SK-N-SH (cell line): ENCODE results near the gene MYO18B. TPM values are rescaled to one million over a fixed set of nuclear protein-coding genes. Genes with fewer than 3 reads are reported as not detected.

Experiments used
- CTCF ChIA-PET: fragments of 300-600, 350-600 bp; formaldehyde crosslinking; extraction: SDS; loops from one replicate; lab custom pipeline; 2021; lab: Yijun Ruan, JAX
- POLR2A ChIA-PET: fragments of 350-600 bp; sonication (Branson Sonifier 250); formaldehyde crosslinking; extraction: SDS; loops from one replicate; lab custom pipeline; 2020; ENCODE audit warnings: antibody characterized with exemption, inconsistent platforms; lab: Yijun Ruan, JAX
- DNase-seq: peaks from one replicate; pipeline ENCODE4 v3.0.0; 2012
- H2AFZ ChIP-seq: fragments of 200-600 bp; sonication (generic); 2 replicates; pipeline ENCODE4 v1.8.1; 2016; ENCODE audit warnings: antibody characterized with exemption, mild to moderate bottlenecking, low read depth
- H3F3A ChIP-seq: fragments of 200-600 bp; sonication (generic); replicated peaks from 2 replicates; pipeline ENCODE3; 2016; ENCODE audit warnings: antibody characterized with exemption, mild to moderate bottlenecking; ENCODE audit not compliant: insufficient read depth
- H3K27ac ChIP-seq, 2 experiments: fragments of 200-500 bp in 1 of 2; fragments of 200-600 bp in 1 of 2; sonication (Bioruptor generic) in 1 of 2; sonication (generic), shearing (Covaris generic) in 1 of 2; 2 replicates each; pipeline versions ENCODE4 v1.5.1 to v1.6.1; 2014 to 2016; ENCODE audit warnings: low read depth in 2 of 2, inconsistent platforms in 1 of 2, low read length in 1 of 2, mild to moderate bottlenecking in 1 of 2, mixed read lengths in 1 of 2
- H3K27me3 ChIP-seq: fragments of 200-600 bp; sonication (generic), shearing (Covaris generic); 2 replicates; pipeline ENCODE4 v1.6.1; 2016; ENCODE audit warnings: mixed run types; ENCODE audit not compliant: insufficient read depth
- H3K36me3 ChIP-seq, 2 experiments: fragments of 200-500 bp in 1 of 2; fragments of 200-600 bp in 1 of 2; sonication (Bioruptor generic) in 1 of 2; sonication (generic) in 1 of 2; replicated peaks in 1 of 2; 2 replicates each; pipeline versions ENCODE3 to v1.5.1; 2014 to 2016; ENCODE audit warnings: low read length in 1 of 2, mild to moderate bottlenecking in 1 of 2; ENCODE audit not compliant: insufficient read depth in 2 of 2, control insufficient read depth in 1 of 2
- H3K4me1 ChIP-seq, 2 experiments: fragments of 200-500 bp in 1 of 2; fragments of 200-600 bp in 1 of 2; sonication (Bioruptor generic) in 1 of 2; sonication (generic), shearing (Covaris generic) in 1 of 2; 2 replicates each; pipeline versions ENCODE4 v1.5.1 to v1.6.1; 2014 to 2016; ENCODE audit warnings: low read depth in 1 of 2, low read length in 1 of 2, mixed run types in 1 of 2; ENCODE audit not compliant: insufficient read depth in 2 of 2, control insufficient read depth in 1 of 2
- H3K4me2 ChIP-seq: fragments of 200-600 bp; sonication (generic), shearing (Covaris generic); 2 replicates; pipeline ENCODE4 v1.6.1; 2017; ENCODE audit warnings: mixed run types
- H3K4me3 ChIP-seq, 2 experiments: fragments of 200-500 bp in 1 of 2; fragments of 200-600 bp in 1 of 2; sonication (Bioruptor generic) in 1 of 2; sonication (generic), shearing (Covaris generic) in 1 of 2; 2 replicates each; pipeline versions ENCODE4 v1.5.1 to v1.8.1; 2014 to 2016; ENCODE audit warnings: low read depth in 2 of 2, inconsistent platforms in 1 of 2, low read length in 1 of 2, mild to moderate bottlenecking in 1 of 2, mixed read lengths in 1 of 2, moderate library complexity in 1 of 2
- H3K79me2 ChIP-seq: fragments of 200-600 bp; sonication (generic); 2 replicates; pipeline ENCODE4 v1.8.1; 2017; ENCODE audit warnings: mild to moderate bottlenecking; ENCODE audit not compliant: insufficient read depth
- H3K9ac ChIP-seq: fragments of 200-600 bp; sonication (generic); 2 replicates; pipeline ENCODE4 v1.6.1; 2017; ENCODE audit warnings: mixed run types
- H3K9me2 ChIP-seq: fragments of 200-600 bp; sonication (generic); 2 replicates; pipeline ENCODE4 v1.6.1; 2017; ENCODE audit warnings: mixed run types
- H3K9me3 ChIP-seq: fragments of 200-600 bp; sonication (generic); 2 replicates; pipeline ENCODE4 v1.6.1; 2017; ENCODE audit warnings: mixed run types, mild to moderate bottlenecking, moderate library complexity
- H4K20me1 ChIP-seq: fragments of 200-600 bp; sonication (generic); 2 replicates; pipeline ENCODE4 v1.6.1; 2017; ENCODE audit warnings: mild to moderate bottlenecking, mixed run types; ENCODE audit not compliant: insufficient read depth
- CHD2 ChIP-seq: fragments of 150-350 bp; IDR thresholded peaks from 2 replicates; pipeline ENCODE4 v1.6.1; 2018; ENCODE audit warnings: low read length; ENCODE audit not compliant: partially characterized antibody
- CTCF ChIP-seq: fragments of 200-600 bp; sonication (generic); IDR thresholded peaks from 2 replicates; pipeline ENCODE4 v1.6.1; 2017; ENCODE audit warnings: antibody characterized with exemption, mild to moderate bottlenecking, moderate library complexity
- EP300 ChIP-seq, 2 experiments: IDR thresholded peaks; 2 replicates each; pipeline versions ENCODE4 v1.4.0 to v1.6.1; 2012; ENCODE audit warnings: borderline replicate concordance in 1 of 2, low read depth in 1 of 2, low read length in 1 of 2
- EZH2phosphoT487 ChIP-seq: fragments of 200-600 bp; sonication (generic); IDR thresholded peaks from 2 replicates; pipeline ENCODE4 v1.6.1; 2017; ENCODE audit warnings: low read depth, mixed run types, mild to moderate bottlenecking, antibody characterized with exemption, moderate library complexity, borderline replicate concordance
- GABPA ChIP-seq: IDR thresholded peaks from 2 replicates; pipeline ENCODE4 v1.4.0; 2012; ENCODE audit warnings: low read depth, mild to moderate bottlenecking
- GATA2 ChIP-seq: sonication (generic); formaldehyde crosslinking; IDR thresholded peaks from 2 replicates; pipeline ENCODE4 v1.5.0; 2020; ENCODE audit warnings: mild to moderate bottlenecking, missing genetic modification reagents
- IRF3 ChIP-seq: fragments of 150-350 bp; IDR thresholded peaks from 2 replicates; pipeline ENCODE4 v1.6.1; 2016; ENCODE audit warnings: mild to moderate bottlenecking, low read depth, low read length
- JUND ChIP-seq: IDR thresholded peaks from 2 replicates; pipeline ENCODE4 v1.4.0; 2012
- MXI1 ChIP-seq: IDR thresholded peaks from 2 replicates; pipeline ENCODE4 v1.6.1; 2012; ENCODE audit warnings: mild to moderate bottlenecking, low read depth, low read length, improper control_type of control experiment
- RAD21 ChIP-seq: IDR thresholded peaks from 2 replicates; pipeline ENCODE4 v1.6.1; 2012; ENCODE audit warnings: mild to moderate bottlenecking, low read length
- RCOR1 ChIP-seq: fragments of 150-350 bp; IDR thresholded peaks from 2 replicates; pipeline ENCODE4 v1.6.1; 2017; ENCODE audit warnings: antibody characterized with exemption, low read length
- RFX5 ChIP-seq: IDR thresholded peaks from 2 replicates; pipeline ENCODE4 v1.6.1; 2012; ENCODE audit warnings: mild to moderate bottlenecking, improper control_type of control experiment, low read length
- SIN3A ChIP-seq: IDR thresholded peaks from 2 replicates; pipeline ENCODE4 v1.6.1; 2012; ENCODE audit warnings: low read depth, mild to moderate bottlenecking, low read length, moderate library complexity, borderline replicate concordance
- TCF12 ChIP-seq: IDR thresholded peaks from 2 replicates; pipeline ENCODE4 v1.4.0; 2012
- USF1 ChIP-seq: IDR thresholded peaks from 2 replicates; pipeline ENCODE4 v1.4.0; 2012; ENCODE audit warnings: low read depth, borderline replicate concordance
- ZBTB33 ChIP-seq: IDR thresholded peaks from 2 replicates; pipeline ENCODE4 v1.4.0; 2012; ENCODE audit warnings: low read depth, borderline replicate concordance
- WGBS: methylation state at CpG from one replicate; pipeline ENCODE4 v1.1.6; 2017; ENCODE audit warnings: low lambda C conversion rate; 5-methylcytosine and 5-hydroxymethylcytosine counted together
- polyA plus RNA-seq, 3 experiments: library from polyadenylated mRNA; depleted of rRNA; stranded (reverse); fragments of >200 nt; gene quantifications; 2 replicates each; pipeline ENCODE4 v1.2.3, GENCODE V29; 2012

Gene MYO18B
- polyA plus RNA-seq, 1 of the 3 experiments (the other 2 are of a cell fraction) = 0.05 TPM

GRCh38 chr22:25970374-25970911, 228.5 kb downstream of the MYO18B start:
- 28% methylated on average over 6 of the region's 6 CpGs for WGBS
- no peaks in the 10 kb centered on the region for H3K36me3 ChIP-seq
- ChIA-PET CTCF (interaction anchor here (1.4 kb wide), 1 partner anchor 360 kb away, joined by 4 read pairs; no protein-coding TSS in a partner anchor), POLR2A (no interaction called here)
- no peak overlapping the region for H3K9ac ChIP-seq
- no peaks in the 10 kb centered on the region for H3K9me2 ChIP-seq
- peaks cover 0 to 8% of the 10 kb centered on the region in 2 experiments; a peak in 1 of 4 replicates for H3K4me1 ChIP-seq
- no peak for DNase-seq
- H3K27me3 ChIP-seq = no peaks in the 10 kb centered on the region
- H2AFZ ChIP-seq = no peak overlapping the region
- H3K4me2 ChIP-seq = no peak overlapping the region
- TF ChIP-seq SIN3A = no peak
- TF ChIP-seq RCOR1 = no peak
- H3F3A ChIP-seq = no peaks in the 10 kb centered on the region
- no peak overlapping the region for H3K4me3 ChIP-seq
- 0 out of 2 replicates have a peak, but pooled peaks cover 4% of the 10 kb centered on the region for H3K9me3 ChIP-seq
- H3K79me2 ChIP-seq = no peaks in the 10 kb centered on the region
- H4K20me1 ChIP-seq = no peaks in the 10 kb centered on the region
- H3K27ac ChIP-seq = no peak overlapping the region

- Histone ChIP-seq H3K9me2 (no peaks in the 10 kb centered on the region), H3K36me3 (no peaks in the 10 kb centered on the region), H4K20me1 (no peaks in the 10 kb centered on the region), H3K79me2 (no peaks in the 10 kb centered on the region), H2AFZ (no peak overlapping the region), H3K27me3 (no peaks in the 10 kb centered on the region), H3K4me2 (no peak overlapping the region), H3K4me3 (no peak overlapping the region), H3F3A (no peaks in the 10 kb centered on the region), H3K9ac (no peak overlapping the region), H3K9me3 (0 out of 2 replicates have a peak, but pooled peaks cover 4% of the 10 kb centered on the region), H3K27ac (no peak overlapping the region), H3K4me1 (peaks cover 0 to 10% of the 10 kb centered on the region in 2 experiments; a peak in 1 of 4 replicates)
- TF ChIP-seq IRF3 (no peak), CHD2 (no peak), JUND (no peak), ZBTB33 (no peak), RCOR1 (no peak), USF1 (no peak), CTCF (no peak), TCF12 (no peak), GATA2 (CRISPR knock-in tag) (no peak), SIN3A (no peak), RAD21 (no peak), EZH2phosphoT487 (no peak), EP300 (IDR thresholded peaks at IDR 0.05; ENCODE audit: borderline replicate concordance in 1 of 2, low read depth in 1 of 2, low read length in 1 of 2) (no peak), GABPA (no peak), MXI1 (no peak), RFX5 (no peak)
- DNase-seq = no peak
- 26% methylated on average over 9 of the region's 9 CpGs for WGBS
- CTCF ChIA-PET = interaction anchor here (0.9 to 1.4 kb wide), 2 partner anchors 13 to 359 kb away, joined by 3 to 4 read pairs; no protein-coding TSS in a partner anchor
- POLR2A ChIA-PET = no interaction called here
Observed at GRCh38 chr22:25970999-25971811, 229.2 kb downstream of the MYO18B start.
